GM19043 (cell line): ENCODE results near the gene CCDC68.
"Not testable (repeated sequence)": the region's sequence is repeated elsewhere in the genome, so short reads cannot be mapped to it uniquely, and the experiment has no call there.

ENCODE experiments used
- ATAC-seq: cut with Tn5 transposase; IDR thresholded peaks from one replicate; pipeline ENCODE4 v1.9.1; 2021; ENCODE audit warnings: low read depth; ENCODE audit not compliant: unreplicated experiment

The CCDC68 gene

DNA sequence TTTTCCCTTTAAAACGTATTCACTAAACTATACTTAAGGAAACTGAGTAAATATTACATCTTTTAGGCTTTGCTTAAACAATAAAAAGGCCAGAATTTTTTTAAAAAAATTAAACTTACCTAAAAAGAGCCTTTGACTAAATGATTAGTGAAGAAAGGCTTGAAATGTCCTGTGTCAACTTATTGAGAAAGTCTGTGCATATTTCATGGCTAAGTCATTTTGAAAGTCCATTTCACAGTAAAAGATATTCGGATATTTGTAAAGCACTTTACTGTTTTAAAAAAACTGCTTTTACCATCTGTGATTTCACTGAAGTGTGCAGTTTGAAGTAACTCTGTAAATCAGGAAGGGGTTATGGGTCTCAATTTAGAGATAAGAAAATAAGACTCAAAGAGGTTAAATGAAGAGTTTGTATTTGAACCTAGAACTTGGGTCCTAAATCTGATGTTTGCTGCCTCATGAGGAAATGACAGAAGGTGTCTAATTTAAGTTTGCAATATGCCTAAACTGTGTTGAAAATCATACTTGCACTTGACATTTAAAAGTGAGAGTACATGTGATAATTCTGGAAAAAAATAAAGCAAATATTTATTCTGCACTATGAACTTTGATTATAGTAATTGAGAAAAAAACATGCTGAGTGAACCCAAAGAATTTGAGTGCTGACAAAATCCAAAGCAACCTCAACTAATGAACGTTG lies 80.5 kb downstream of the CCDC68 start:
- no peak for ATAC-seq

DNA sequence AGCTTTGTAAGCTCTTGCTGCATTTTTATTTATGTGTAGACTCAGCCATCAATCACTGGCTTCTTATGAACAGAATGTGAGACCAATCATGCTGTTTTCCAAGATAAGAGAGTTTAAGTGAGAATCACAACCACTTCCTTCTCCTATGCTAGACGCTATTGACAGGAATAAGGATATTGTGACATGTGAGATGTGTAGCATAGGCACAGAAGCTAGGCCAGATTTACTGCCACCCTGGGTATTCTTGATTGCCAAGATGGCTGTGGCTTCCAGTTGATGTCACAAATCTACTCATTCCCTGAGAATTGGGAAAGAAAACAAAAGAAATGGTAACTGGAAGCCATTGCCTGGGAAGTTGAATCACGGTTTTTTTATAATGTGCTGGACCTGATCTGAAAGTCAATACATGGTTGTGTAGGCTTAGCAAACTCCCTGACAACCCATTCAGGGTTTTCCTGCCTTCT lies 81.1 kb downstream of the CCDC68 start:
- no peak for ATAC-seq

DNA sequence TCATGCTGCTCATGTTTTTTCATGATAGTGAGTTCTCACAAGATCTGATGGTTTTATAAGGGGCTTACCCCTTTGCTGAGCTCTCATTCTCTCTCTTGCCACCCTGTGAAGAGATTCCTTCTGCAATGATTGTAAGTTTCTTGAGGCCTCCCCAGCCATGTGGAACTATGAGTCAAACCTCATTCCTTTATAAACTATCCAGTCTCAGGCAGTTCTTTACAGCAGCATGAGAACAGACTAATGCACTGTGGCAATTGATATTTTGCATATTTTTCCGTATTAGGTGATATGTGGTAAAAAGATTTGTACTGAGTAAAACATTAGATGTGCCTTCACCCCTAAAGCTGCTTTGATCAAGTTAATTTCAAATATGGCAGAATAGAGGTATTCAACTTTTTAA lies 82.2 kb downstream of the CCDC68 start:
- no peak for ATAC-seq

DNA sequence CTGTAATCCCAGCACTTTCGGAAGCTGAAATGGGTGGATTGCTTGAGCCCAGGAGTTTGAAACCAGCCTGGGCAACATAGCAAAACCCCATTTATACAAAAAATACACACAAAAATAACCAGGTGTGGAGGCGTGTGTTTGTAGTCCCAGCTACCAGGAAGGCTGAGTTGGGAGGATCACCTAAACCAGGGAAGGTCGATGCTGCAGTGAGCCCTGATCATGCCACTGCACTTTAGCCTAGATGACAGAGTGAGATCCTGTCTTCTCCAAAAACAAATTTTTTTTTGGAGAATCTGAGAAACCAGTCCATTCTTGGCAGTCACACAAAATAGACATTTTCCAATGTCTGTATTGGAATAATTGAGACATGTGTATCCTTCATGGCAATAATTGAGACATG lies 84.2 kb downstream of the CCDC68 start:
- no peak for ATAC-seq

DNA sequence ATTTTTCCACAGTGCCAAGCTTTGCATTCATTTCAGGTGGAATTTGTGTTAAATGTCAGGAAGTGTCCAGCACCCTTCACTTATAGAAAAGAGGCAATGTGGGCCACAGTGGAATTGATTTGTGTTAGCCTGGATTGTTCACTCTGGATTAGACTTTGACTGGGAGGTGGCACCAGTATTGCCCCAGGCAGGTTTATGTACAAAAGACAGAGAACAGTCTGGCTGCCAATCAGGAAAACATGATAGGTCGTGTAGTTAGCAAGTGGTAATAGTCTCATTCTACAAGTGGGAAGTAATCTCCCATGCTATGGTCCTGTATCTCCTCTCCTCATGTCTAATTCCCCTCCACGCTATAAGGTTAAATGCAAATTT lies 85.4 kb downstream of the CCDC68 start:
- ATAC-seq = no peak

DNA sequence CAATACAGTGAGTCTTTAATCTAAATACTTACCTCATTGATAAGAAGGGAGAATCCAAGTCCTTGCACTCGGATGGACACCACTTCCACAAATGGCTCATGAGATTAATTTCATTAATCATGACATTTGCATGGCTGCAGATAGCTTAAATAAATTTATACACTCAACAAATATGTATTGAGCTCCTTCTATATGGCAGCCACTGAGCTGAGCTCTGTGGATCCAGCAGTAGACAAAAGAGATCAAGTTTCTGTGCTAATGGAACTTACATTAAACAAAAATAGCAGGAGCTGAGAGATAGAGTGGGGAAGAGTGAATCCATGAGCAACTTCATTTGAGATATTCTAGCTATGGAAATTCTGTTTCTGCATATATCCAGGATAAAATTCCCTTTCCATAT lies 86.6 kb downstream of the CCDC68 start:
- ATAC-seq = no peak

DNA sequence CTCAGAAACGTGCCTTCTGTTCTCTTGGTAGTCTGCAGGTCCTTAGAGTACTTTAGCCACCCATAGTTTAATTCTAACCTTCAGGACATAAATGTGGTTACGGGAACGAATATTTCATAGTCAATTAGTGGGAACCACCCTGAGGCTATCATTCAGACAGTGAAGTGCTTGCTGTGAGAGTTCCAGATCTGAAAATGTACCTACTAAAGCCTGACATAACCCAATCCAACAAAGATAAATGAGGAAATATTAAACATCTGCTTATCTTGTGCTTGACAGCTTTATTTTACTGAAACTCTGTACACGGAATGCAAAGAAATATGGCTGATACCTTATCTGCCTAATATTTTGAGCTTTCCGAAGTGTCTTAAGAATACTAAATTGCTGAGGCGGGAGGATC lies 88.0 kb downstream of the CCDC68 start:
- ATAC-seq = no peak

DNA sequence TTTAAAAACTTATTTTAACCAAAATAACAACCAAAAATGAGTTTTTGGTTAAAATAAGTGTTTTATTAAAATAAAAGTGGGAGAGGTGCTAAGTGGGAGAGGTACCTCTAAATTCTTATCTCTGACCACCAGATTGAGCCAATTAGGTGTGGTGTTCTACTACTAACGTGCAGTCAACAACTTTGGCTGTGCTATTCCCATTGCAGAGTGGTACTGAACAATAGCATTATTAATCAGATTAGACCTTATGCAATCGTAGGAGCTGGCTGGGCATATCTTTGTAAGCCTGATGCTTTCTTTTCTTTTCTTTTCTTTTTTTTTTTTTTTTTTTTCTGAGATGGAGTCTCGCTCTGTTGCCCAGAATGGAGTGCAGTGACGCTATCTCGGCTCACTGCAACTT lies 92.1 kb downstream of the CCDC68 start:
- ATAC-seq = no peak

DNA sequence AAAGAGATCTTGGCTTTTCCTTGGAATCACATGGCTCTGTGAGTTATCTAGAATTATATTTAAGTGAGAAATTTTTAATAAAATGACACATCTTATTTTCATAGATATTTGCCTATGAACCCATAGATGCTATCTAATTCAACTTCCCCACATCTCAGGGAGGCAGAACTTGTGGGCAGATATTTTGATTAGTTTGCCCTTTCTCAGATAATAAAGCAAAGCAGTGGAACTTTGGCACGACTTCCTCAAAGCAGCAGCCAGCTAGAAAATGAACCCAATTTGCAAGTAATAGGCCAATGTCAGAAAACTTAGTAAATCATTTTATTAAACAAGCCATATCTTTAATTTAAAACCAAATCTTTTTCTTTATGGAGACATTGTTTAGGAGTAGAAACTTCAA lies 98.3 kb downstream of the CCDC68 start:
- ATAC-seq = no peak

DNA sequence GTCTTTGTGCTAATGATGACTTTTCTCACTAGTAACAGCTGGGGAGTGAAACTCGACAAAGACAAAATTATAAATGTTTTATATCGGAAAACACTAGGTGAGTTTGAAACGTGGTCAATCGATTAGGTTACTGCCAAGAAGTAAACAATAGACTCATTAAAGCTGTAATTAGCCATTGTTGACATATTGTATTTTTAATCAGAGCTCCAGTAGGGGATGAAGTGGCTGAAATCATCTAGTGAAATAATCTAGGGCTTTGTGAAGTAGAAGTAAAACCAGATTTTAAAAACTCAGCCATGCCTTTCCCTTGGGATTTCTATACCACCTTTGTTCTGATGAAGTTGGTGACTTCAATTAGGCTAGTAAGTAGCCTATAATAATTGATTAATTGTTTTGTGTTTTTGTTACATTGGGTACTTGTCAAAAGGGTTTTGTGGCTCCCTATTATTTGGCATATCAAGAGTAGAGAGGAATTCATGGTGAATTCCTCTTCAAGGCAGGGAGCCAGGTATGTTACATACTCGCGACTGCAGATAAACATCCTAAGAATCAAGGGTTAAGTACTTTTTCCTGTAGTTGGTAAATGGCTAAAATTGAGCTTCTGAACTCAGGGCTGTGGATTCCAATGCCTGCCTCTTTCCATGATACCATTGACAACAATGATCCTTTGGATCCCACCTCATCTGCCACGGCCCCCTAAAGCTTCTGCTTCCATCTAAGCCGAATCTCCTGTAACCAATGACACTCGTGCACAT lies 99.4 kb downstream of the CCDC68 start:
- no peak for ATAC-seq

DNA sequence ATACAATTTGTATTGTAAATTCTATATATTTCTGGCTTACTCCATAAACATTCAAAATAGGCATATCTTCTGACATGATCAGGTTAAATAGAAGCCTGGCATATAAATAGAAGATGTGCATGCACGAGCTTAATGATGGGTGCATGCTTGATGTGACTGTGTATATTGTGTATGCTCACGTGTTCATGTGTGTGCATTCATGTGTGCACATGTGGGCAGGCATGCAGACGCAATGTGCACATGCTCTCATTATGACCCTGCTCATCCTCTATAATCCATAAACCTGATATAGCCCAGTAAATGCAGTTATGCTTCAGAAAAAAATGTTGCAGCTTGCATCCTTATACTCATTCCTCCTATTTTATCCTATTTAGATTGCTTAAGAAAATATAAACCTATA lies 101.8 kb downstream of the CCDC68 start:
- ATAC-seq = no peak

DNA sequence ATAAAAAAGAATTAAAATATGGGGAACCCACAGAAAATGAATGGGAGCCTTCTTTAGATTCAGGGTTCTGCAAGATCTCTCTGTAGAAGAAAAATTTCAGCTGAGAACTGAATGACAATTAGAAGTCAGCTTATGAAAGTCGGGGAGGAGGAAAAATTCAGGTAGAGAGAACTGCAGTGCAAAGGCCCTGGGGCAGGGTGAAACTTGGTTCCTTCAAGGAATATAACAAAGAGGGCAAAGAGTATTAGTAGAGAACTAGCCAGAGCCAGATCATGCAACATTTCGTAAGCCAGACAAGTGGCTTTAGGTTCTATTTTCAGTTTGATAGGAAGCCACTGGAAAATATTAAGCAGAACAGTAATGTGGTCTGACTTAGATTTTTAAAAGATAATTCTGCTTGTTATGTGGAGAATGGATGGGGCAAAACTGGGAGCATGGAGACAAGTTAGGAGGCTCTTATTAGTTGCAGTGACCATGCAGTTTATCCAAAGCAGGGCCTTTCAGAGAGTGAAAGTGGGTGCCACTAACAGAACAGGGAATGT lies 103.1 kb downstream of the CCDC68 start:
- ATAC-seq = no peak

DNA sequence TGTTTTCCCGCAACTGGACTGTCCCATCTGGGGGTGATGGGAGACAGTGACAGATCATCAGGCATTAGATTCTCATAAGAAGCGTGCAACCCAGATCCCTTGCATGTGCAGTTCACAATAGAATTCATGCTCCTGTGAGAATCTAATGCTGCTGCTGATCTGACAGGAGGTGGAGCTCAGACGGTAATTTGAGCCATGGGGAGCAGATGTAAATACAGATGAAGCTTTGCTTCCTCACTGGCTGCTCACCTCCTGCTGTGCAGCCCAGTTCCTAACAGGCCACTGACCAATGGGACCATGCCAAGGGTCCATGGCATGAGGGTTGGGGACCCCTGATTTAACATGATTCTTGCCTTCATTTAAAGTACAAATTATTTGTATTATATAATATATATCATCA lies 104.2 kb downstream of the CCDC68 start:
- not testable (repeated sequence) for ATAC-seq

DNA sequence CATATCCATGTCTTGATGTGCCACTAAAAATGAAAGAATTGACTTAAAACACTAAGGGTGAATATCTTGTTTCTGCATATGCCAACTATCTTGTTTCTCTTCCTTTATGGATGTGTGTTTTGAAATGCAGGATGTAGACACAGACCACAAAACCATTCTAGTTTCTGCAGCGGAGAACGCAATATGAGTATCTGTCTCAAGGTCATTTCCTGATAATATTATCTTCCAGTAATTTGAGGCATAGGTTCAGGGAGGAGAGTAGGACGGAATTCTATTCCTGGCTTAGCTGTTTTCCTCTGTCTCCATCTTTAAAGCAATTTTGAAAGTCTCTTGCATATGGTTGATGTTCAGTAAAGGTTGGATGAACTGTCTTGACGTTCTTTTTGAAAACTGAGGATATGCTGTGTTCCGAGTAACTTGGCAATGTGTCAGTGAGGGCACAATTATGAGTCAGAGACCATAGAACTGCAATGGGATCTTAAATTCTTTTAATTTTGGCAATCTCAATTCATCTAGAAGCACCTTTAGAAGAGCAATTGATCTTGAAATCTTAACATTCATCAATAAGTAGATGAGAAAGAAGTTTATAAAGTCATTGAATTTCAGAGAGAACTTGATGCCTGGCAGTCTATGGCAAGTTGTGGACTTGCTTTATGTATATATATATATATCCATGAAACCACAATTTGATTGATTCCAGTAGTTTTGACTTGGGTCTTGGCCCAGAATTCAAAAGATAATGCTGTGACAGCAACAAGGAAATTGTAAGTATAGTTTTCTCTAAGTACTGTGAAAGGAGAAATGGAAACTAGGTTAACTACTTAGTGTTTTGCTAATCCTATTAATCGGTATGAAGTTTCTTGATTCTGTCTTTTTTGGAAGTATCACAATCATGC lies 106.2 kb downstream of the CCDC68 start:
- no peak for ATAC-seq
